Kidney (tissue), 14 donors: ENCODE measurements around the gene FPR2. TPM values are rescaled to one million over a fixed set of nuclear protein-coding genes. Genes with fewer than 3 reads are reported as not detected.

Experiments used
- DNase-seq, 5 donors: peaks; one replicate each; pipeline ENCODE4 v3.0.0-alpha.2; 2013 to 2020
- FAIRE-seq: peaks from 2 replicates; lab custom pipeline; 2012; peaks lifted over from hg19 to GRCh38; lab: Jason Lieb, UNC
- H3K27ac ChIP-seq, 2 donors: one replicate each; pipeline ENCODE4 v1.7.0; 2013; ENCODE audit warnings: low read depth in 2 of 2, low read length in 2 of 2, inconsistent platforms in 1 of 2
- H3K27me3 ChIP-seq: one replicate; pipeline ENCODE4 v1.7.1; 2013; ENCODE audit warnings: low read length, inconsistent platforms; ENCODE audit not compliant: control insufficient read depth, insufficient read depth
- H3K36me3 ChIP-seq, 3 donors: one replicate each; pipeline versions ENCODE4 v1.7.0 to v1.7.1; 2013; ENCODE audit warnings: low read length in 3 of 3, control low read depth in 1 of 3, inconsistent platforms in 1 of 3; ENCODE audit not compliant: insufficient read depth in 3 of 3, control insufficient read depth in 2 of 3
- H3K4me1 ChIP-seq, 3 donors: one replicate each; pipeline versions ENCODE4 v1.7.0 to v1.7.1; 2013; ENCODE audit warnings: low read length in 3 of 3, inconsistent platforms in 1 of 3, low read depth in 1 of 3; ENCODE audit not compliant: control insufficient read depth in 2 of 3, insufficient read depth in 2 of 3
- H3K4me3 ChIP-seq, 3 donors: one replicate each; pipeline versions ENCODE4 v1.7.0 to v1.8.1; 2013; ENCODE audit warnings: low read length in 3 of 3, control low read depth in 1 of 3, inconsistent platforms in 1 of 3
- H3K9ac ChIP-seq, 3 donors: one replicate each; pipeline versions ENCODE4 v1.7.0 to v1.7.1; 2013; ENCODE audit warnings: low read length in 3 of 3, control low read depth in 1 of 3, inconsistent platforms in 1 of 3
- H3K9me3 ChIP-seq, 3 donors: one replicate each; pipeline versions ENCODE4 v1.7.0 to v1.7.1; 2013; ENCODE audit warnings: low read length in 3 of 3, control low read depth in 1 of 3, inconsistent platforms in 1 of 3; ENCODE audit not compliant: control insufficient read depth in 2 of 3, insufficient read depth in 1 of 3
- CTCF ChIP-seq: IDR thresholded peaks from 3 replicates; pipeline ENCODE4 v1.5.1; 2012; ENCODE audit warnings: mild to moderate bottlenecking, moderate library complexity, borderline replicate concordance; ENCODE audit not compliant: insufficient read depth; ENCODE audit errors: extremely low read depth
- intact Hi-C: fragments of 100-400 bp; cut with DNase I; formaldehyde crosslinking; loops from one replicate; pipeline ENCODE4 v1.11.1; 2022
- polyA plus RNA-seq: library from polyadenylated mRNA; stranded (reverse); fragments of 350-450 nt; fragmentation: Illumina TruSeq; extraction: RNeasy Lipid Tissue Mini Kit (QIAGEN cat#74804); gene quantifications from one replicate; pipeline ENCODE4 v1.2.3, GENCODE V29; 2014; ENCODE audit warnings: low read depth, low replicate concordance; ENCODE audit not compliant: insufficient read depth
- total RNA-seq: library from RNA; stranded (reverse); fragmentation: NEBNext Ultra II Directional; extraction: Animal tissue kit (Norgen Biotek cat#: 25700); gene quantifications from one replicate; pipeline ENCODE4 v1.2.1, GENCODE V29; 2021
- donor health status: control.
- donor health status: control.
- donor health status: control.
- donor health status: control.
- donor health status: control.
- donor health status: DM: yes; HTN: yes; CAD: no.
- donor health status: Normal renal cell carcinoma (clear cell type).

The FPR2 gene
- total and polyA plus RNA-seq, 2 donors from 2014 or later, result 2.3 TPM; not detected in 1

GRCh38 chr19:51798062-51798461, 37.1 kb downstream of the FPR2 start:
- DNase-seq, result no peak
- Histone ChIP-seq H3K36me3 (no peaks in the 10 kb centered on the region), H3K9me3 (no peaks in the 10 kb centered on the region), H3K27me3 (no peaks in the 10 kb centered on the region), H3K4me1 (peaks cover 0 to 5% (median 0%) of the 10 kb centered on the region in 3 donors), H3K27ac (no peak overlapping the region), H3K4me3 (no peak overlapping the region), H3K9ac (no peak overlapping the region)
- FAIRE-seq, result no peak
- no peak for TF ChIP-seq CTCF
- intact Hi-C loops, result no loop called here

- peak overlapping the region; percentile 21 to 60 for H3K27ac ChIP-seq
- H3K36me3 ChIP-seq, result no peaks in the 10 kb centered on the region
- no peak overlapping the region for H3K4me3 ChIP-seq
- no peak for TF ChIP-seq CTCF
- H3K9me3 ChIP-seq, result no peaks in the 10 kb centered on the region
- FAIRE-seq, result no peak
- H3K4me1 ChIP-seq, result peaks cover 0 to 5% (median 0%) of the 10 kb centered on the region in 3 donors
- intact Hi-C loops, result no loop called here
- peak in 3 of 5 donors; percentile 26 to 92 (median 68) for DNase-seq
- H3K9ac ChIP-seq, result peak overlapping the region in 1 of 3 donors; percentile 32
- no peaks in the 10 kb centered on the region for H3K27me3 ChIP-seq
Measured at GRCh38 chr19:51799034-51799773, 38.2 kb downstream of the FPR2 start.

- peak overlapping the region; percentile 21 to 60 for H3K27ac ChIP-seq
- intact Hi-C loops, result no loop called here
- H3K4me1 ChIP-seq, result peaks cover 0 to 5% (median 0%) of the 10 kb centered on the region in 3 donors
- no peak overlapping the region for H3K4me3 ChIP-seq
- DNase-seq (peak in 1 of 5 donors; percentile 54), FAIRE-seq (no peak)
- no peaks in the 10 kb centered on the region for H3K9me3 ChIP-seq
- no peak overlapping the region for H3K9ac ChIP-seq
- no peak for TF ChIP-seq CTCF
- H3K27me3 ChIP-seq, result no peaks in the 10 kb centered on the region
- no peaks in the 10 kb centered on the region for H3K36me3 ChIP-seq
Measured at GRCh38 chr19:51799774-51800472, 38.9 kb downstream of the FPR2 start.
